ENCODE results near the gene XPA.
"Not testable (repeated sequence)": the region's sequence is repeated elsewhere in the genome, so short reads cannot be mapped to it uniquely, and the experiment has no call there.

The XPA gene

DNA sequence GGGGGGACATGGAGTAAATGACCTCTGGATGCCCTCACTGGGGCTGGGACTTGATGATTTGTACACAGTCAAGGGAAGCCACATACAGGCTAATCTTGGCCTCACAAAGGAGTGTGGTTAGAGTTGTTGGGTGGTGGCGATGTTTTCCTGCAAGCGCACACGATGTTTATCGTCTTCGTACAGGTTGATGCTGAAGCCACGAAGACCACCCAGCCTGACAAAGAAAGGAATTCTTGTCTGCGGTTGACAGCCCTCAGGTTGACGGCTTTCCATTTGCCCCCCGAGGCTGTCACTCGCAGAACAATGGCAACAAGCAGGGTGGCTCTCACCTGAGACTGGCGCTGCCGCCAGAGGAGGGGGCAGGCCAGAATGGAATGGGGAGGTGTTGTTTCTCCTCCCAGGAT lies 14.1 kb upstream of the XPA start:
- Mint-ChIP-seq H3K4me3 (no peak overlapping the region), H3K4me1 (ENCODE audit: low read depth) (peaks cover 30% of the 10 kb centered on the region), H3K36me3 (no peaks in the 10 kb centered on the region), H3K27me3 (peaks cover 3% of the 10 kb centered on the region), H3K9me3 (ENCODE audit: low read depth) (no peaks in the 10 kb centered on the region), H3K27ac (no peak overlapping the region)

DNA sequence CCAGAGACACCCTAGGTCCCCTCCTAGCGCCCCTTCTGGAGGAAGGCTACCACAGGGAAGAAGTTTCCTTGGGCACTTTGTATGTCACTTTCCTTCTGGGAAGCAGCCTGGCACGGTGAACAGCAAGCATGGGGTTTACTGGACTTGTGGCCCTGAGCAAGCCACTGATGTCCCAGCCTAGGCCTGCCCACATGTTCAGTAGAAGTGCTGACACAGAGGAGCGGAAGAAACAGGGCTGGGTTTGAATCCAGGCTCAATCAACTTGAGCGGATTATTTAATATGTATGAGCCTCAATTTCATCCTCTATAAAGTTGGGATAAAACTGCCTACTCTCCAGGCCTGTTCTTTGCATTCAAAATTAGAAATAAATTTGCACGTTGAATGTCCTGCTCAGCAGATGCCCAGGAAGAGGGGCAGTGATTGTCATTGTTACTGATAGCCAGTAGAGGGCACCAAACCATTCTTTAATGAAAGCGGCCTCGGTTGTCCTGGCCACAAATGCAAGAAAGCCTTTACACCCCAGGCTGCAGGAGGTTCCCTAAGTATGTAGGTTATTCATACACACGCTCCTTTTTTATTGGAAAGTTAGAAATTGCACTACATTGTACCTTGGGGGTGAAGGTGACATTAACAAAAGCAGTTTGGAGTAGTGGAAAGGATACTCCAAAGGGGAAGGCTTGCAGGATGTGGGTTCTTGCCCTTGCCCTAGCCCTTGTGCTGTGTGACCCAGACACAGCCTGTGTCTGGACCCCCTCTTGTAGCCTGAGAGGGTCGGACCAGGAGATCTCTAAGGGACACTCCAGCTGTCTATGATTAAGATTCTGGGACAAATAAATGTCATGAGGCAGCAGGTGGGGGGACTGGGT lies 13.4 kb upstream of the XPA start:
- H3K36me3 Mint-ChIP-seq, result no peaks in the 10 kb centered on the region
- H3K4me3 Mint-ChIP-seq, result no peak overlapping the region
- peaks cover 33% of the 10 kb centered on the region for H3K4me1 Mint-ChIP-seq (ENCODE audit: low read depth)
- no peaks in the 10 kb centered on the region for H3K9me3 Mint-ChIP-seq (ENCODE audit: low read depth)
- no peak overlapping the region for H3K27ac Mint-ChIP-seq
- peaks cover 3% of the 10 kb centered on the region for H3K27me3 Mint-ChIP-seq

DNA sequence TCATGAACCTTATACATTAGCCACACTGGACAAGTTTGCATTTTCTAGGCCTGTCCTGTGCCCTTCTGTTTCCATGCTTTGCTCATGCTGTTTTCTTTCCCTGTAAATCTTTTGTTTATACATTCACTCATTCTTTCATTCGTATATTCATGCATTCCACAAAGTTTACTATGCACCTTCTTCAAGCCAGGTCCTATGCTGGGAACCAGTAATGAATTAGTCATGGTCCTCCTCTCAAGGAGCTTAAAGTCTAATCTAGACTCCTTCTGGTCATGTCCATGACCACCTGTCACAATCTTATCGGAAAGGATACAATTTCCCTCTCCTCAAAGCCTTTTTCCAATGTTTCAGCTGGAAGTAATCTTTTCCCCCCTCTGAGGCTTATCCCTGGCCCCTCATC lies 9.1 kb upstream of the XPA start:
- Mint-ChIP-seq H3K27ac (no peak overlapping the region), H3K36me3 (peaks cover 2% of the 10 kb centered on the region), H3K4me3 (no peak overlapping the region), H3K9me3 (ENCODE audit: low read depth) (no peaks in the 10 kb centered on the region), H3K27me3 (peaks cover 5% of the 10 kb centered on the region), H3K4me1 (ENCODE audit: low read depth) (peaks cover 14% of the 10 kb centered on the region)

DNA sequence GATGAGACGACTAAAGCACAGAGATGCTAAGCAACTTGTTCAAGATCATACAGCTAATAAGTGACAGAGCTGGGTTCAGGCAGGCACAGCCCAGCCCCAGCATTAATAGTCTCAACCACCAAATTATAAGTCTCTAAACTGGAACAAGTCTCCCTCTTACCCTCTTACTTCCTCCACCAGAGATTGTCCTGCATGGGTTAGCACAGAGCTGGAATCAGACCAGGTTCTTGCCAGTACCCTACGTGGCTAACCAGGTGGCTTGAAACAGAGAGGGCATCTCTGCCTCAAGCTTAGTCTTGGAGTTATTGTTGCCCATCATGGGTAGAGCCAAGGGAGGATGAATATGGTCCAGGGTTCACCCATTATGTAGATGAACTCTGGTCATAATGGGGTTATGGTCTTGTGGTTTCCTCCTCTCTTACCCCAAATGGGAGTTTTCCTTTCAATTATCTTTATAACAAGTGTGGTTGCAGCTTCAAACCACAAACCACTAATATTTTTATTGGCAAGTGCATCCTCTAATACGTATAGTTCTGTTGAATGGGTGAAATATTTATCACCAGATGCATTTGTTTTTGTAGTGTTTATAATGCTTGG lies 8.3 kb upstream of the XPA start:
- peaks cover 6% of the 10 kb centered on the region for H3K27me3 Mint-ChIP-seq
- H3K4me1 Mint-ChIP-seq (ENCODE audit: low read depth), result peaks cover 6% of the 10 kb centered on the region
- no peak overlapping the region for H3K4me3 Mint-ChIP-seq
- H3K9me3 Mint-ChIP-seq (ENCODE audit: low read depth), result no peaks in the 10 kb centered on the region
- H3K27ac Mint-ChIP-seq, result no peak overlapping the region
- H3K36me3 Mint-ChIP-seq, result peaks cover 3% of the 10 kb centered on the region

DNA sequence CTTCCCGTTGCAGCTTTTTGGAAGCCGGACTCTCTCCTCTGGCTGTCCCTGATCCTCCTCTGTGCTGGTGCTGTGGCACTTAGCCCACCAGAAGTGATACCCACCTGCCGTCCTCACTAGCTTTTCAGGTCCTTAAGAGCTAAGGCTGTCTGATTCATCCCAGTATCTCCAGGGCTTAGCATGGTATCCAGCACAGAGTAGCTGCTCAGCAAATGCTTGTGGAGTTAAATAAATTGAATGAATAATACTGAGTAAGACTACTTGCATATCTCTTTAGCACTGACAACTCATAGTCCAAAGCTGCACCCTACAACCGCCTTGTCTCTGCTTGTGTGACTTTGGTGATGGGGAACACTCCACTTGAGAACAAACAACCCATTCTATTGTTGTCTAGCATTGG lies 7.7 kb upstream of the XPA start:
- Mint-ChIP-seq H3K4me1 (ENCODE audit: low read depth) (peaks cover 6% of the 10 kb centered on the region), H3K27me3 (peaks cover 3% of the 10 kb centered on the region), H3K27ac (no peak overlapping the region), H3K9me3 (ENCODE audit: low read depth) (no peaks in the 10 kb centered on the region), H3K36me3 (peaks cover 3% of the 10 kb centered on the region), H3K4me3 (no peak overlapping the region)

DNA sequence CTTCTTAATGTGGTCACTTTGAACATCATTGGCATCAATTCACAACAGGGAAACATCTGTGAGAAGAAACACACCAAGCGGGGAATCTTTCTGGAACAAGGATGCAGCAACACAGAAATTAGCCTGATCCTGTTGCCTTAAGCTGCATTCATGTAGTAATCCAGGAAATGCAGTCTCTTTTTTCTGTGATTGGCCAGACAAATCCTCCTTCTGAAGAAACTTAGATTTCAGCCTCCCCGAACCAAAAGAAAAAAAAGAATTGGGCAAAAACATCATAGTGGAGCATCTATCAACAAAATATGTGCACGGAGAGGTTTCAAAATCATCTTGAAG lies 7.2 kb upstream of the XPA start:
- H3K36me3 Mint-ChIP-seq, result peaks cover 3% of the 10 kb centered on the region
- no peak overlapping the region for H3K4me3 Mint-ChIP-seq
- H3K4me1 Mint-ChIP-seq (ENCODE audit: low read depth), result peaks cover 11% of the 10 kb centered on the region
- peaks cover 3% of the 10 kb centered on the region for H3K27me3 Mint-ChIP-seq
- no peaks in the 10 kb centered on the region for H3K9me3 Mint-ChIP-seq (ENCODE audit: low read depth)
- no peak overlapping the region for H3K27ac Mint-ChIP-seq

DNA sequence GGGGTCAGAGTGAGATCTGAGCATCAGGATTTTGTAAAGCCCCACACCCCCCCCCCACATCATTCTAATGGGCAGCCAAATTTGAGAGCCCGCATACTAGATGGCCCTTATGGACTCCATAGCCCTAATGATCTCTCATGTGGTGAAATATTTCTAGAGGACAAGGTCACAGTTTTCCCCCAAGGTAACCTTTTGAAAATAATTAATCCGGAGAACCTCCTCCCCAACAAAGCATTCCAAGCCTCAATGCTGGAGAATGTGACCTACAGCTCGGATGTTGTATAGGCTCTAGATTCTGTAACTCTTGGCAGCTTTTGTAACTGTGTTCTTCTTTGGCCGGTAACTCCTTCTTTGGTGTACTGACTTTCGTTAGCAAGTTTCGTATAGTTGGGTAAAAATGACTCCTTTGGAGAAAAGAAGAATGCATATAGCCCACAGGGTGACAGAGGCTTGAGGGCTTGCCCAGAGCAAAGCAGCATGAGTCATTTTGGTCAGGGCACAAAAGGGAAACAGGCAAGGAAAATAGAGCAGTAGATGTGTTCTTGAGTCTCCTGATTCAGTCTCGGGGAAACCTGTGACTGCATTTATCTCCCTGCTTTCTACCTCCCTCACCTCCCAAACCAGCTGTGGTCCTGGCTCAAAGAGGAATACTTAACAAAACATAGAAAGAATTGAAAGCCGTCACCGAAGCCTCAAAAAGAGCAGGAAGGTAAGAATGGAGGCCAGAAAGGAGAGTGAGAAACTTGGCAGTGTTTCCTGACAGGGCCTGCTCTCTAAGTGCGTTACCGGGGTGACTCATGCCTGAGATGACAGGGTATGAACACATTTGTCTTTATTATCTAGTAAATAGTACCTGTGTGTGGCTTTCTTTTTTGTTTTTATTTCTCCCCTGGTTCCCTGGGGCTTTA lies 6.6 kb upstream of the XPA start:
- peaks cover 3% of the 10 kb centered on the region for H3K27me3 Mint-ChIP-seq
- H3K27ac Mint-ChIP-seq, result peak overlapping the region; percentile 61
- H3K4me1 Mint-ChIP-seq (ENCODE audit: low read depth), result peaks cover 13% of the 10 kb centered on the region
- no peaks in the 10 kb centered on the region for H3K9me3 Mint-ChIP-seq (ENCODE audit: low read depth)
- H3K4me3 Mint-ChIP-seq, result no peak overlapping the region
- H3K36me3 Mint-ChIP-seq, result peaks cover 3% of the 10 kb centered on the region

DNA sequence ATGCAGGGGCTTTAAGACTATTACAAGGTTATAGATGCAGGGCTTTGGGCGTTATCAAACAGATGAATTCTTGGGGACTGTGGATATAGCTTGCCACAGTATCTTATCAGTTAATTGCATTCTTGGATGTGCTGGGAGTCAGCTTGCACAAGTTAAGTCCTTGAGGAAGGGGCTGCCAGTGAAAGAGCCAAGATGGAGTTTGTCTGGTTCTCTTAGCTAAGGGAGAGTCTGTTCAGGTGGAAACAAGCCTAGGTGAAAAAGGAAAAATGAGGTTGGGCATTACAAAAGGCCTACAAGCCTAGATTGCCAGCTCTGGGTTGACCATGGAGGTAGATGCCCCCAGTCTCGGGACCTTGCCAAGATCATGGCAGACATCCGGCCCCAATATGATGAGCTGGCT lies 2.7 kb upstream of the XPA start:
- not testable (repeated sequence) for H3K4me3 Mint-ChIP-seq; H3K36me3 Mint-ChIP-seq; H3K27ac Mint-ChIP-seq; H3K27me3 Mint-ChIP-seq; H3K9me3 Mint-ChIP-seq (ENCODE audit: low read depth)
- peaks cover 39% of the 10 kb centered on the region for H3K4me1 Mint-ChIP-seq (ENCODE audit: low read depth)

DNA sequence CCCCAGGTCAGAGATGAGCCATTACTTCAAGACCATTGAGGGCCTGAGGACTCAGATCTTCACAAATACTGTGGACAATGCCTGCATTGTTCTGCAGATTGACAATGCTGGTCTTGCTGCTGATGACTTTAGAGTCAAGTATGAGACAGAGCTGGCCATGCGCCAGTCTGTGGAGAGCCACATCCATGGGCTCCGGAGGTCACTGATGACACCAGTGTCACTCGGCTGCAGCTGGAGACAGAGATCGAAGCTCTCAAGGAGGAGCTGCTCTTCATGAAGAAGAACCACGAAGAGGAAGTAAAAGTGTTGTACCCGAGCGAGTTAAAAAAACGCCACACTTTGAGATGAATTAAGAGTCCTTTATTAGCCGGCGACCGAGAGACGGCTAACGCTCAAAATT lies 2.1 kb upstream of the XPA start:
- peaks cover 45% of the 10 kb centered on the region for H3K4me1 Mint-ChIP-seq (ENCODE audit: low read depth)
- H3K36me3 Mint-ChIP-seq; H3K27me3 Mint-ChIP-seq; H3K9me3 Mint-ChIP-seq (ENCODE audit: low read depth); H3K4me3 Mint-ChIP-seq: not testable (repeated sequence)
- peak overlapping the region; percentile 24 for H3K27ac Mint-ChIP-seq

DNA sequence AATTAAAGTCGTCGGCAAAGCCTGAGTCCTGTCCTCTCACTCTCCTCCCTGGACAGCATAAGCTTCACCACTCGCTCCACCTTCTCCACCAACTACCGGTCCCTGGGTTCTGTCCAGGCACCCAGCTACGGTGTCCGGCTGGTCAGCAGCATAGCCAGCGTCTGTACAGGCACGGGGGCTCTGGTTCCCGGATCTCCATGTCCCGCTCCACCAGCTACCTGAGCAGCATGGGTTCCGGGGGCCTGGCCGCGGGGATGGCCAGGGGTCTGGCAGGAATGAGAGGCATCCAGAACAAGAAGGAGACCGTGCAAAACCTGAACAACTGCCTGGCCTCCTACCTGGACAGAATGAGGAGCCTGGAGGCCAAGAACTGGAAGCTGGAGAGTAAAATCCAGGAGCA lies 1.7 kb upstream of the XPA start:
- H3K4me3 Mint-ChIP-seq, result no peak overlapping the region
- H3K36me3 Mint-ChIP-seq, result peaks cover 6% of the 10 kb centered on the region
- H3K9me3 Mint-ChIP-seq (ENCODE audit: low read depth), result no peaks in the 10 kb centered on the region
- H3K4me1 Mint-ChIP-seq (ENCODE audit: low read depth), result peaks cover 48% of the 10 kb centered on the region
- H3K27ac Mint-ChIP-seq, result no peak overlapping the region
- H3K27me3 Mint-ChIP-seq, result peaks cover 3% of the 10 kb centered on the region

DNA sequence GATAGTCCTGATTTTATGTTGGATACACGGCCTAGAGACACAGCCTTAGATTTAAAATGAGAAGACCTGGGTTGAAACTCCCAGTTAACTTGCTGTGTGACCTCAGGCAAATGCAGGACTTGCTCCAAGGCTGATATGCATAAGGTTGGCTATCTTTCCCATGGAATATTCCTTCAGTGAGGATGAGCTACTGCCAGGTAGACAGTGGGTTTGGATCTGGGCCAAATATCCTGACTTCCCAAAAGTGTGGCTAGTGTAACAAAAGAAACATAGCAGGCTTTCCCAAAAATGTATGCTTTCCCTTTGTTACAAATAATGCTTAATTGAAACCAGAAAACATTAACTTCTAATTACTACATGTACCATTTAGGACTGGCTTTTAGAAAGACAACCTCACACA lies 697 bp upstream of the XPA start:
- peak overlapping the region; percentile 93 for H3K4me3 Mint-ChIP-seq
- peaks cover 56% of the 10 kb centered on the region for H3K4me1 Mint-ChIP-seq (ENCODE audit: low read depth)
- H3K36me3 Mint-ChIP-seq, result peaks cover 9% of the 10 kb centered on the region
- peak overlapping the region; percentile 94 for H3K27ac Mint-ChIP-seq
- peaks cover 3% of the 10 kb centered on the region for H3K27me3 Mint-ChIP-seq
- no peaks in the 10 kb centered on the region for H3K9me3 Mint-ChIP-seq (ENCODE audit: low read depth)

DNA sequence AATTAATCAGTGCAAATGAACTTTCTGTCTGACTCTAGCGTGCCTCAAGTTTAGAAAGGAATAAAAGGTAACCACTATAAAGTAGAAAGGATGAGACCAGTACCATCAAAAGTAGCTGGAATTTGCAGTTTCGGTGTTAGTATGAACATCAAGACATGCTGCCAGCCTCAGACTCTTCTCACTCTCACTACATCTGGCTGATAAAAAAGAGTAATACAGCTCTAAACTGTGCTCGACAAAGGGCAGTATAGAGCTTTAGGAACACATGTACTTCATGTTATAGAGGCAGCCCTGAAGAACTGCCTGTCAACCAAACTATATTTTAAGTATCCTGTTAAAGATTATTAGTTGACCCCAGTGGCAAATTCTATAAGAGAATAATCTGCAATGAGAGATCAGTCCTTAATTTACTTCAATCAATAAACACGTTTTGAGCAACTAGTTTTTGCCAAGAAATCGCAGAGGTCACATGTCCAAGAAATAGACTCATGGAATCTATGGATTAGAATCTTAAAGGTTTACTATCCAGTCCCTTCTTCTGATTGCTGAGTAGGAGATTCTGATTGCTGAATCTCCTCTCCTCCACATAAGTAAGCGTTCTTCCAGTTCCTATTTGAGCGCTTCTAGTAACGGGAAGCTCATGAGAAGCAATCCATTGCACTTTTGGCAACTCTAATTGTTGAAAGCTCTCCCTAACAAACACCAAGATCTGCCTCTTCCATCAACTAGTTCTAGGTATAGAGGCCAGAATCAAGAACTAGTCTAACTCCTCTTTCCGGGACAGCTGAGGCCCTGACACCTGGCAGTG lies 941 bp downstream of the XPA start:
- Mint-ChIP-seq H3K9me3 (ENCODE audit: low read depth) (no peaks in the 10 kb centered on the region), H3K27ac (peak overlapping the region; percentile 91), H3K36me3 (peaks cover 7% of the 10 kb centered on the region), H3K4me1 (ENCODE audit: low read depth) (peaks cover 55% of the 10 kb centered on the region), H3K4me3 (peak overlapping the region; percentile 93), H3K27me3 (peaks cover under 1% of the 10 kb centered on the region)

DNA sequence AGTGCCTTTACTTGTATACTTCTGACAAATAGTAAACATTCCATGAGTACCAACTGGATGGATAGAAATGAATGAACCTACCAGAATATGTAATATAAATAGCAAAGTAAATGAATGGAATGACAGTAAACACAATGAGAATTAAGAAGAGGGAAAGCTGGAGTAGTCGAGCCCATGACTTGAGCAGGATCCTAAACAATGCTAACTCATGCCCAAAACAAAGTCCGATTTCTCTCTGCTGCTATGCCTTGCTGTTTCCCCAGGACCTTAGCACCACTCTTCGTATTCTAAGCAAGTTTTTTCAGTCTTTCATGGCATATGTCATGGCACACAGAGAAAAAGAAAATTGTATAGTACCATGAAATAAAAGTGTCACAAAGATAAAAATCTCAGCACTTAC lies 1.8 kb downstream of the XPA start:
- Mint-ChIP-seq H3K4me3 (peak overlapping the region; percentile 93), H3K36me3 (peaks cover 7% of the 10 kb centered on the region), H3K4me1 (ENCODE audit: low read depth) (peaks cover 55% of the 10 kb centered on the region), H3K9me3 (ENCODE audit: low read depth) (no peaks in the 10 kb centered on the region), H3K27ac (peak overlapping the region; percentile 91), H3K27me3 (no peaks in the 10 kb centered on the region)

DNA sequence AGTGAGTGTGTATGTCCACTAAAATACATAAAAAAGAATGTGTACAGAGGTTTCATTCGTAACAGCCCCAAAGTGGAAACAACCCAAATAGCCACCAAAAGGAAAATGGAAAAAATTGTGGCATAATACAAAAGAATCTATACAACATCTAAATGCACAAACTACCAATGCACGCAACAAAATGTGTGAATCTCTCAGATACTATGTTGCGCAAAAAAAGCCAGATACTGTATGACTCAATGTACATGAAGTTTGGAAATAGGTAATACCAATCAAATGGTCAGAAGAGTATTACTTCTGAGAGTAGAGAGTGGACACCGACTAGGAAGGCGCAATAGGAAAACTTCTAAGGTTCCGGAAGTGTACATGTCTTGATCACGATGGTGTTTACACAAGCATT lies 2.4 kb downstream of the XPA start:
- Mint-ChIP-seq H3K27ac (peak overlapping the region; percentile 58), H3K27me3 (no peaks in the 10 kb centered on the region), H3K4me1 (ENCODE audit: low read depth) (peaks cover 54% of the 10 kb centered on the region), H3K4me3 (peak overlapping the region; percentile 49), H3K36me3 (peaks cover 8% of the 10 kb centered on the region), H3K9me3 (ENCODE audit: low read depth) (no peaks in the 10 kb centered on the region)

All from activated naive CD8-positive, alpha-beta T cell (primary cell).